K562 (cell line): ENCODE measurements around the gene ANKRD24. TPM values are rescaled to one million over a fixed set of nuclear protein-coding genes. Genes with fewer than 3 reads are reported as not detected.
A peak's percentile ranks its signal among the peaks of the same experiment; 100 is the strongest.

Experiments
- CEBPB ChIP-seq: fragments of 450-650 bp; IDR thresholded peaks from 2 replicates; pipeline ENCODE4 v1.6.1; 2016; ENCODE audit warnings: missing genetic modification characterization, missing compliant biosample characterization
- KDM2B ChIP-seq: fragments of 250-450 bp; sonication (Bioruptor Pico); IDR thresholded peaks from 2 replicates; pipeline ENCODE4 v1.8.0; 2021; ENCODE audit warnings: mild to moderate bottlenecking, moderate library complexity
- KLF6 ChIP-seq: fragments of 250-450 bp; sonication (Bioruptor Pico); IDR thresholded peaks from 2 replicates; pipeline ENCODE4 v1.4.0; 2020; ENCODE audit warnings: mild to moderate bottlenecking, moderate library complexity, borderline replicate concordance
- MECOM ChIP-seq: fragments of 250-450 bp; sonication (Bioruptor Pico); IDR thresholded peaks from 2 replicates; pipeline ENCODE4 v1.8.0; 2022; ENCODE audit warnings: inconsistent platforms
- MXD1 ChIP-seq: fragments of 250-450 bp; sonication (Bioruptor Pico); IDR thresholded peaks from 2 replicates; pipeline ENCODE4 v1.8.0; 2021; ENCODE audit warnings: borderline replicate concordance, mild to moderate bottlenecking, moderate library complexity; ENCODE audit not compliant: poor library complexity, severe bottlenecking
- POLR3G ChIP-seq: IDR thresholded peaks from 2 replicates; pipeline ENCODE4 v1.6.1; 2011; ENCODE audit not compliant: insufficient read length, insufficient replicate concordance; ENCODE audit errors: extremely low read depth
- REST ChIP-seq, 2 experiments: fragments of 450-650 bp; formaldehyde crosslinking in 1 of 2; IDR thresholded peaks; 2 replicates each; pipeline versions ENCODE4 v1.4.0 to v1.6.1; 2014 to 2020; ENCODE audit warnings: mild to moderate bottlenecking in 2 of 2, borderline replicate concordance in 1 of 2, low read depth in 1 of 2
- SMAD2 ChIP-seq: fragments of 150-350 bp; IDR thresholded peaks from 2 replicates; pipeline ENCODE4 v1.6.1; 2014; ENCODE audit warnings: low read depth, mild to moderate bottlenecking, low read length
- TGIF2 ChIP-seq: sonication (generic); formaldehyde crosslinking; IDR thresholded peaks from 2 replicates; pipeline ENCODE4 v1.8.1; 2022; ENCODE audit warnings: mild to moderate bottlenecking, missing genetic modification reagents, moderate library complexity
- VEZF1 ChIP-seq: fragments of 200-800 bp; sonication (Bioruptor generic); IDR thresholded peaks from 2 replicates; pipeline ENCODE4 v1.6.1; 2017; ENCODE audit warnings: missing genetic modification characterization, missing compliant biosample characterization
- ZMIZ1 ChIP-seq, 2 experiments: fragments of 150-350 bp in 1 of 2; IDR thresholded peaks; 2 replicates each; pipeline ENCODE4 v1.6.1; 2012 to 2016; ENCODE audit warnings: low read depth in 2 of 2, low read length in 2 of 2, mild to moderate bottlenecking in 1 of 2, moderate library complexity in 1 of 2
- ZNF165 ChIP-seq: fragments of 250-450 bp; sonication (Bioruptor Pico); IDR thresholded peaks from 2 replicates; pipeline ENCODE4 v1.4.0; 2020; ENCODE audit warnings: borderline replicate concordance
- ZNF347 ChIP-seq: fragments of 450-650 bp; formaldehyde crosslinking; IDR thresholded peaks from 2 replicates; pipeline ENCODE4 v1.4.0; 2020; ENCODE audit warnings: low read depth, mild to moderate bottlenecking, moderate library complexity
- ZNF507 ChIP-seq: conservative IDR thresholded peaks from 2 replicates; pipeline ENCODE4 v1.6.1; 2017; ENCODE audit warnings: missing genetic modification characterization, missing compliant biosample characterization
- polyA plus RNA-seq, 8 experiments: library from polyadenylated mRNA; depleted of rRNA in 4 of 8; stranded (reverse) in 5 of 8; unstranded in 3 of 8; fragments of >200 nt; fragmentation: Nextera tagmentation in 2 of 8; fragmentation: Illumina TruSeq in 1 of 8; extraction: Ambion mirVana in 2 of 8; extraction: Trizol in 1 of 8; gene quantifications; 2 replicates each; pipeline versions ENCODE4 v1.2.1 to v1.2.3, GENCODE V29; 2011 to 2014; ENCODE audit warnings: inconsistent platforms in 1 of 8, missing spikeins in 1 of 8
- total RNA-seq, 7 experiments: library from RNA; depleted of rRNA in 6 of 7; stranded (reverse); fragments of >200 nt in 6 of 7; fragmentation: Illumina TruSeq in 2 of 7; extraction: Trizol in 2 of 7; gene quantifications; 2 replicates each; pipeline versions ENCODE4 v1.2.1 to v1.2.3, GENCODE V29; 2011 to 2021; ENCODE audit warnings: low replicate concordance in 1 of 7

Gene ANKRD24
- total and polyA plus RNA-seq, 9 of the 15 experiments (the other 6 are each of a cell fraction or from before 2014, with no cell fraction given) = 0.07 to 0.12 (median 0.09) TPM; not detected in 5

- peak; percentile 33; the same call in 1 of the 2 replicates for TF ChIP-seq REST (IDR thresholded peaks at IDR 0.05; ENCODE audit: borderline replicate concordance)
- TF ChIP-seq REST (CRISPR knock-in tag; IDR thresholded peaks at IDR 0.05; ENCODE audit: low read depth) = no peak
- no peak for TF ChIP-seq TGIF2 (CRISPR knock-in tag)
- no peak for TF ChIP-seq CEBPB (tag)
- TF ChIP-seq ZNF165 (CRISPR knock-in tag) = no peak
- no peak for TF ChIP-seq ZNF507 (tag)
- no peak for TF ChIP-seq ZMIZ1 (IDR thresholded peaks at IDR 0.05; ENCODE audit: low read depth in 2 of 2, low read length in 2 of 2)
- no peak for TF ChIP-seq KDM2B (CRISPR knock-in tag)
- no peak for TF ChIP-seq MECOM
- no peak for TF ChIP-seq MXD1 (CRISPR knock-in tag)
- TF ChIP-seq SMAD2 = no peak
- TF ChIP-seq VEZF1 = peak; percentile 26
- no peak for TF ChIP-seq ZNF347
- TF ChIP-seq POLR3G = no peak
- no peak for TF ChIP-seq KLF6 (CRISPR knock-in tag)
Measured at GRCh38 chr19:4233282-4233853, 50.9 kb downstream of the ANKRD24 start (continued).
